ENCODE data around the gene NRXN3. TPM values are rescaled to one million over a fixed set of nuclear protein-coding genes. Genes with fewer than 3 reads are reported as not detected.

Gene NRXN3
- total RNA-seq, 2 experiments from 2014 or later, result not detected

- H3K9me3 ChIP-seq (ENCODE audit: low read length), result no peaks in the 10 kb centered on the region
- BruUV-seq (replicated peaks), result no TSS peak
- DNase-seq (ENCODE audit: low spot score), result no peak
- CTCF ChIA-PET (ENCODE audit: unreplicated experiment), result no interaction called here
- H4K20me1 ChIP-seq (ENCODE audit: insufficient read depth, low read length), result no peaks in the 10 kb centered on the region
- H3K27ac ChIP-seq (ENCODE audit: low read depth, low read length, poor library complexity, severe bottlenecking), result no peak overlapping the region
- H3K36me3 ChIP-seq (ENCODE audit: insufficient read depth, low read length), result no peaks in the 10 kb centered on the region
- no peak overlapping the region for H3K4me2 ChIP-seq (ENCODE audit: low read length)
- H3K4me3 ChIP-seq (ENCODE audit: low read depth, low read length, poor library complexity, severe bottlenecking), result no peak overlapping the region
- no peaks in the 10 kb centered on the region for H3K79me2 ChIP-seq (ENCODE audit: insufficient read depth, low read depth, low read length)
- no peaks in the 10 kb centered on the region for H3K4me1 ChIP-seq (ENCODE audit: insufficient read depth, low read length, poor library complexity, severe bottlenecking)
- intact Hi-C loops (cut with micrococcal nuclease; ENCODE audit: unreplicated experiment), result no loop called here
- POLR2A ChIA-PET, result no interaction called here
- H3K9me2 ChIP-seq (ENCODE audit: insufficient read depth, low read length), result no peaks in the 10 kb centered on the region
- TF ChIP-seq, protein P1, sequence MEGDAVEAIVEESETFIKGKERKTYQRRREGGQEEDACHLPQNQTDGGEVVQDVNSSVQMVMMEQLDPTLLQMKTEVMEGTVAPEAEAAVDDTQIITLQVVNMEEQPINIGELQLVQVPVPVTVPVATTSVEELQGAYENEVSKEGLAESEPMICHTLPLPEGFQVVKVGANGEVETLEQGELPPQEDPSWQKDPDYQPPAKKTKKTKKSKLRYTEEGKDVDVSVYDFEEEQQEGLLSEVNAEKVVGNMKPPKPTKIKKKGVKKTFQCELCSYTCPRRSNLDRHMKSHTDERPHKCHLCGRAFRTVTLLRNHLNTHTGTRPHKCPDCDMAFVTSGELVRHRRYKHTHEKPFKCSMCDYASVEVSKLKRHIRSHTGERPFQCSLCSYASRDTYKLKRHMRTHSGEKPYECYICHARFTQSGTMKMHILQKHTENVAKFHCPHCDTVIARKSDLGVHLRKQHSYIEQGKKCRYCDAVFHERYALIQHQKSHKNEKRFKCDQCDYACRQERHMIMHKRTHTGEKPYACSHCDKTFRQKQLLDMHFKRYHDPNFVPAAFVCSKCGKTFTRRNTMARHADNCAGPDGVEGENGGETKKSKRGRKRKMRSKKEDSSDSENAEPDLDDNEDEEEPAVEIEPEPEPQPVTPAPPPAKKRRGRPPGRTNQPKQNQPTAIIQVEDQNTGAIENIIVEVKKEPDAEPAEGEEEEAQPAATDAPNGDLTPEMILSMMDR (conservative IDR thresholded peaks at IDR 0.05; ENCODE audit: low read length), result no peak
- TF ChIP-seq EZH2phosphoT487 (IDR thresholded peaks at IDR 0.05; ENCODE audit: borderline replicate concordance, low read depth, low read length), result no peak
- no peak overlapping the region for H2AFZ ChIP-seq (ENCODE audit: low read length)
These were observed 1200.8 kb downstream of the NRXN3 start for GRCh38 chr14:79370969-79371368.

GRCh38 chr14:79373451-79373850 lies 1203.3 kb downstream of the NRXN3 start:
- Histone ChIP-seq H3K4me1 (ENCODE audit: insufficient read depth, low read length, poor library complexity, severe bottlenecking) (no peaks in the 10 kb centered on the region), H3K9me3 (ENCODE audit: low read length) (no peaks in the 10 kb centered on the region), H3K4me2 (ENCODE audit: low read length) (no peak overlapping the region), H2AFZ (ENCODE audit: low read length) (no peak overlapping the region), H3K36me3 (ENCODE audit: insufficient read depth, low read length) (no peaks in the 10 kb centered on the region), H3K79me2 (ENCODE audit: insufficient read depth, low read depth, low read length) (no peaks in the 10 kb centered on the region), H4K20me1 (ENCODE audit: insufficient read depth, low read length) (no peaks in the 10 kb centered on the region), H3K27ac (ENCODE audit: low read depth, low read length, poor library complexity, severe bottlenecking) (no peak overlapping the region), H3K9me2 (ENCODE audit: insufficient read depth, low read length) (no peaks in the 10 kb centered on the region), H3K4me3 (ENCODE audit: low read depth, low read length, poor library complexity, severe bottlenecking) (no peak overlapping the region)
- no peak for DNase-seq (ENCODE audit: low spot score)
- CTCF ChIA-PET (ENCODE audit: unreplicated experiment), result no interaction called here
- TF ChIP-seq EZH2phosphoT487 (IDR thresholded peaks at IDR 0.05; ENCODE audit: borderline replicate concordance, low read depth, low read length), result no peak
- TF ChIP-seq, protein P1 (conservative IDR thresholded peaks at IDR 0.05; ENCODE audit: low read length), result no peak
- no TSS peak for BruUV-seq (replicated peaks)
- POLR2A ChIA-PET, result no interaction called here
- intact Hi-C loops (cut with micrococcal nuclease; ENCODE audit: unreplicated experiment), result no loop called here

DNA sequence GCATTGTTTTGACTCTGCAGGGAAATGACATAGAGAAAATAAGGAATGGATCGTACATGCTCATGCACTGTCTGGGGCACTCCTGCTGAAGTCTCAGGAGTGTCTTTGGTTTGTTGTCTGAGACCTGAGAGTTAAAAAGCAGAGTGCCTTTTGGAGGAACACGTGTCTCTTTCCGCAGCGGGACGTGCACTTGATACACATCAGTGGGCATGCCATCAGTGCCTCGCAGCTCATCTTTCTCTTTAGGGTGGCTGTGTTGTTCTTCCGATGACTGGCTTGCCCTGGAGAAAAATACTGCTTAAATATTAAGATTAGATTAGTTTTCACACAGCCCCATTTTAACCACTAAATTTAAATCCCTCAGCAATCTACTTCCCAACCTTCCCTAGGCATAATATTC lies 1205.2 kb downstream of the NRXN3 start:
- intact Hi-C loops (cut with micrococcal nuclease; ENCODE audit: unreplicated experiment), result no loop called here
- no peak overlapping the region for H3K4me3 ChIP-seq (ENCODE audit: low read depth, low read length, poor library complexity, severe bottlenecking)
- H4K20me1 ChIP-seq (ENCODE audit: insufficient read depth, low read length), result no peaks in the 10 kb centered on the region
- H3K4me2 ChIP-seq (ENCODE audit: low read length), result no peak overlapping the region
- no peaks in the 10 kb centered on the region for H3K9me2 ChIP-seq (ENCODE audit: insufficient read depth, low read length)
- ChIA-PET POLR2A (no interaction called here), CTCF (ENCODE audit: unreplicated experiment) (no interaction called here)
- no peaks in the 10 kb centered on the region for H3K4me1 ChIP-seq (ENCODE audit: insufficient read depth, low read length, poor library complexity, severe bottlenecking)
- BruUV-seq (replicated peaks), result no TSS peak
- no peak for TF ChIP-seq EZH2phosphoT487 (IDR thresholded peaks at IDR 0.05; ENCODE audit: borderline replicate concordance, low read depth, low read length)
- TF ChIP-seq, protein P1 (conservative IDR thresholded peaks at IDR 0.05; ENCODE audit: low read length), result no peak
- no peak overlapping the region for H3K27ac ChIP-seq (ENCODE audit: low read depth, low read length, poor library complexity, severe bottlenecking)
- no peak for DNase-seq (ENCODE audit: low spot score)
- H3K79me2 ChIP-seq (ENCODE audit: insufficient read depth, low read depth, low read length), result no peaks in the 10 kb centered on the region
- H2AFZ ChIP-seq (ENCODE audit: low read length), result no peak overlapping the region
- no peaks in the 10 kb centered on the region for H3K9me3 ChIP-seq (ENCODE audit: low read length)
- H3K36me3 ChIP-seq (ENCODE audit: insufficient read depth, low read length), result no peaks in the 10 kb centered on the region
